Gastroesophageal sphincter (tissue), 4 donors: ENCODE data around the gene CAPZB. TPM values are rescaled to one million over a fixed set of nuclear protein-coding genes. Genes with fewer than 3 reads are reported as not detected.
A peak's percentile ranks its signal among the peaks of the same experiment; 100 is the strongest.

Experiments
- ATAC-seq: fragments of 150-250 bp; one replicate; pipeline ENCODE4 v1.9.1; 2016; ENCODE audit warnings: mild to moderate bottlenecking, moderate library complexity
- H3K27ac ChIP-seq, 4 donors: fragments of 200-600 bp; sonication (generic) in 3 of 4; 1 replicate in 3 of 4; 2 replicates in 1 of 4; pipeline ENCODE4 v1.5.1; 2016 to 2019
- H3K27me3 ChIP-seq: fragments of 200-600 bp; sonication (generic); one replicate; pipeline ENCODE4 v1.5.1; 2019
- H3K36me3 ChIP-seq, 2 donors: fragments of 200-600 bp; sonication (generic); one replicate each; pipeline ENCODE4 v1.5.1; 2019; ENCODE audit warnings: control low read depth in 1 of 2
- H3K4me1 ChIP-seq, 3 donors: fragments of 200-600 bp; sonication (generic); 1 replicate in 2 of 3; 2 replicates in 1 of 3; pipeline ENCODE4 v1.5.1; 2016 to 2019; ENCODE audit warnings: control low read depth in 2 of 3
- H3K4me3 ChIP-seq, 2 donors: fragments of 200-600 bp; sonication (generic); one replicate each; pipeline ENCODE4 v1.5.1; 2019; ENCODE audit warnings: mild to moderate bottlenecking in 1 of 2, moderate library complexity in 1 of 2
- H3K9me3 ChIP-seq, 3 donors: fragments of 200-600 bp; sonication (generic); one replicate each; pipeline ENCODE4 v1.5.1; 2017 to 2019; ENCODE audit warnings: control low read depth in 2 of 3
- EP300 ChIP-seq: sonication (generic); formaldehyde crosslinking; IDR thresholded peaks from one replicate; pipeline ENCODE4 v1.6.1; 2017; ENCODE audit warnings: antibody characterized with exemption, mild to moderate bottlenecking
- POLR2A ChIP-seq, 2 donors: fragments of 450-650 bp; IDR thresholded peaks; one replicate each; pipeline ENCODE4 v1.6.1; 2017; ENCODE audit warnings: antibody characterized with exemption in 2 of 2, mild to moderate bottlenecking in 2 of 2, moderate library complexity in 1 of 2
- POLR2AphosphoS5 ChIP-seq: sonication (generic); formaldehyde crosslinking; IDR thresholded peaks from one replicate; pipeline ENCODE4 v1.6.1; 2017; ENCODE audit warnings: antibody characterized with exemption
- WGBS, 2 donors: methylation state at CpG; one replicate each; pipeline ENCODE4 v1.1.5; 2018; ENCODE audit warnings: low coverage in 1 of 2; 5-methylcytosine and 5-hydroxymethylcytosine counted together
- total RNA-seq, 4 donors: library from RNA; depleted of rRNA; stranded (reverse); fragments of >200 nt; gene quantifications; one replicate each; pipeline ENCODE4 v1.1.0, GENCODE V29; 2016
- TF ChIP-seq, protein P1 (sequence below), 4 experiments: fragments of 200-600 bp in 2 of 4; fragments of 450-650 bp in 2 of 4; sonication (generic) in 1 of 4; IDR thresholded peaks; one replicate each; pipeline ENCODE4 v1.5.1; 2017 to 2019; ENCODE audit warnings: antibody characterized with exemption in 4 of 4, mild to moderate bottlenecking in 2 of 4, moderate library complexity in 2 of 4

The CAPZB gene
- total RNA-seq, 4 donors from 2014 or later = 160 to 288 (median 184) TPM

DNA sequence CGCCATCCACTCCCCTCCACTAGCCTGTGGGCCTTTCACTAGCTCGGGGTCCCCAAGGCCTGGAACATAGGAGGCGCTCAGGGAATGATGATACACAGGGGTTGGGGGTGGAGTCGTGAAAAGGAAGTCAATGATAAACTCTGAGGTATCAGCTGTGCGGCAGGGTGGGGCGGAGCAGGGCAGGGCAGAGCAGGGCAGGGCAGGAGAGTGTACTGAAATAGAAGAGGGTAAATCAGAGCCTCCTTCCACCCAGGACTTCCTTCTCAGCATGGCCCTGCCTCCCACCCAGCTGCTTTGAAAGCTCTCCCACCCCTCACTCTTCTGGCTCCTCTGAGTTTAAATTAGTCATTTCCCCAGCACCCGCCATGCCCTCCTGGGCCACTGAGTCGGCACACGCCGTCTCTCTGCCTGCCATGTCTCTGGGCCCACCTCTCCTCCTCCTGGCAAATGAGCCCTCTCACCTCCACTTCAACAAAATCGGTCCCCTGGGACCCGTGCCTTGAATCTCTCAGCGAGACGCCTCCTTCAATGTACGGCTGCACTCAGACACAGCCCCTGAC lies 16.9 kb downstream of the CAPZB start:
- H3K27ac ChIP-seq = peak overlapping the region; percentile 29 to 77 (median 70)
- no peak for ATAC-seq
- TF ChIP-seq POLR2A (IDR thresholded peaks at IDR 0.05) (no peak), EP300 (no peak), POLR2AphosphoS5 (no peak)
- TF ChIP-seq, protein P1, sequence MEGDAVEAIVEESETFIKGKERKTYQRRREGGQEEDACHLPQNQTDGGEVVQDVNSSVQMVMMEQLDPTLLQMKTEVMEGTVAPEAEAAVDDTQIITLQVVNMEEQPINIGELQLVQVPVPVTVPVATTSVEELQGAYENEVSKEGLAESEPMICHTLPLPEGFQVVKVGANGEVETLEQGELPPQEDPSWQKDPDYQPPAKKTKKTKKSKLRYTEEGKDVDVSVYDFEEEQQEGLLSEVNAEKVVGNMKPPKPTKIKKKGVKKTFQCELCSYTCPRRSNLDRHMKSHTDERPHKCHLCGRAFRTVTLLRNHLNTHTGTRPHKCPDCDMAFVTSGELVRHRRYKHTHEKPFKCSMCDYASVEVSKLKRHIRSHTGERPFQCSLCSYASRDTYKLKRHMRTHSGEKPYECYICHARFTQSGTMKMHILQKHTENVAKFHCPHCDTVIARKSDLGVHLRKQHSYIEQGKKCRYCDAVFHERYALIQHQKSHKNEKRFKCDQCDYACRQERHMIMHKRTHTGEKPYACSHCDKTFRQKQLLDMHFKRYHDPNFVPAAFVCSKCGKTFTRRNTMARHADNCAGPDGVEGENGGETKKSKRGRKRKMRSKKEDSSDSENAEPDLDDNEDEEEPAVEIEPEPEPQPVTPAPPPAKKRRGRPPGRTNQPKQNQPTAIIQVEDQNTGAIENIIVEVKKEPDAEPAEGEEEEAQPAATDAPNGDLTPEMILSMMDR (IDR thresholded peaks at IDR 0.05) = no peak
- H3K4me1 ChIP-seq = peaks cover 15 to 94% (median 64%) of the 10 kb centered on the region in 3 donors
- 58 to 76% methylated on average over 3 to 11 of the region's 15 CpGs for WGBS, 2 donors
- H3K4me3 ChIP-seq = no peak overlapping the region
- peaks cover 0 to 12% of the 10 kb centered on the region in 2 donors for H3K36me3 ChIP-seq
- no peaks in the 10 kb centered on the region for H3K27me3 ChIP-seq
- no peaks in the 10 kb centered on the region for H3K9me3 ChIP-seq

DNA sequence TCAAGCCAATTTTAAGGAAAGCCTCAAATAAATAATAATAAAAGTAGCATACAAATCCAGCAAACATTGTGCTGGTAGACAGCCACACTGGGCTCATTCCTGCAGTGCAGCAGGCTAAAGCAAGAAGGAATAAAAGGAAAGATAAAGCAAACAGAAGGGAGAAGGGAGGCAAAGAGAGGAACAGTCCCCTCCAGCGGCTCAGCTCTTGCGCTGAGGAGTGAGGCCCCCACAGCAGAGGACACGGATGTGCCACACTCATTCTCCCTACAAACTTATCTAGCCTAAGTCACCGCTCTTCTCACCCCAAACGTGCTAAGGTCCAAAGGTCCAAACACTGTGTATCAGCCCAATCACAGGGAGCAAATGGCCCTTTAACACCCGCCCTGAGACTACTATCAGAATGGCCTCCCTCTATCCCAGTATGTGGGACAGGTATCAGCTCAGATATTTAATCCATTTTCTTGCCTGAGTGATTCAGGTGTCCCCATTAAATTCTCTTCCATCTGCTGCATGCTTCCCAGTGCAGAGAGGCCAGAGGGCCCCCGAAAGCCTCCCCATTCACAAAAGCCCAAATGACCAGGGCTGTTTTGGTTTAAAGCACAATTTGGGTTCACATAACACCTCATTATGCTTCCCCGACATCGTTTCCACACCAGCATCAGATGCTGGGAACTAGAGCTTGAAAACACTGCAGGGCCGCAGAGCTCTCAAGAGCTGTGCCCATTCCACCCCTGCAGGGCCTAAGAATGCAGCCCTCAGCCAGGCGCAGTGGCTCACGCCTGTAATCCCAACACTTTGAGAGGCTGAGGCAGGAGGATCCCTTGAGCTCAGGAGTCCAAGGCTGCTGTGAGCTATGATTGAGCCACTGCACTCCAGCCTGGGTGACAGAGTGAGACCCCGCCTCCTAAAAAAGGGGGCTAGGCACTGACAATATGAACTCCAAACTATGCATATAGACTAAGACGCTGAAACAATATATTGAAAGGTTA lies 17.8 kb downstream of the CAPZB start:
- H3K4me1 ChIP-seq = peaks cover 15 to 96% (median 74%) of the 10 kb centered on the region in 3 donors
- 44 to 74% methylated on average over 4 to 8 of the region's 14 CpGs for WGBS, 2 donors

DNA sequence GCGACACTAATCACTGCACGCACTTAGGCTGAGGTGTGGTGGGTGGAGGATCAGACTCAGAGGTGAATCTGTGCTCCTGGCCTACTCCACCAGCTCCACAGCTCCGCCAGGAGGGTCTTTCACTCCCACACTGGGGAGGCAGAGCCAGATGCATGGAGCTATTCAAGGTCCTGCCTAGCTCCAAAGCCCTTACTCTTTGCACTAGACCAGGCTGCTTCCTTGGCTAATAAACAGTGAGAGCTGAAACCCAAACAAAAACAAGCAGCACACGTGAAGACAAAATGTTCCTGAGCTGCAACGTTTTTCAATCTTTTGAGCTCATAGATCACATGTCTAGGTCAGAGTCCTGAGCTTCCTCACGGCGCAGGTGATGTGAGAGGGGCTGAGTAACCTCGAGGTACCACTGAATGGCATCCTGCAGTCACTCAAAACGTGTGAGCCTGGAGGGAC lies 19.2 kb downstream of the CAPZB start:
- H3K36me3 ChIP-seq = no peaks in the 10 kb centered on the region
- peaks cover 12 to 95% (median 74%) of the 10 kb centered on the region in 3 donors for H3K4me1 ChIP-seq
- no peak overlapping the region for H3K4me3 ChIP-seq
- TF ChIP-seq EP300 = no peak
- TF ChIP-seq POLR2AphosphoS5 = no peak
- TF ChIP-seq, protein P1 (IDR thresholded peaks at IDR 0.05) = no peak
- TF ChIP-seq POLR2A (IDR thresholded peaks at IDR 0.05) = no peak
- no peaks in the 10 kb centered on the region for H3K27me3 ChIP-seq
- H3K9me3 ChIP-seq = no peaks in the 10 kb centered on the region
- H3K27ac ChIP-seq = peak overlapping the region in 3 of 4 donors; percentile 68 to 77 (median 76)
- WGBS, 2 donors = 11 to 51% methylated on average over 2 to 6 of the region's 9 CpGs
- ATAC-seq = peak; percentile 28

More for the DNA sequence above, 17.8 kb downstream of the CAPZB start:
- H3K4me3 ChIP-seq = no peak overlapping the region
- H3K9me3 ChIP-seq = no peaks in the 10 kb centered on the region
- no peak for TF ChIP-seq POLR2AphosphoS5
- TF ChIP-seq, protein P1 (IDR thresholded peaks at IDR 0.05) = no peak
- no peak for TF ChIP-seq EP300
- no peak for TF ChIP-seq POLR2A (IDR thresholded peaks at IDR 0.05)
- peak overlapping the region in 3 of 4 donors; percentile 68 to 77 (median 73) for H3K27ac ChIP-seq
- peaks cover 0 to 5% of the 10 kb centered on the region in 2 donors for H3K36me3 ChIP-seq
- no peak for ATAC-seq
- no peaks in the 10 kb centered on the region for H3K27me3 ChIP-seq

DNA sequence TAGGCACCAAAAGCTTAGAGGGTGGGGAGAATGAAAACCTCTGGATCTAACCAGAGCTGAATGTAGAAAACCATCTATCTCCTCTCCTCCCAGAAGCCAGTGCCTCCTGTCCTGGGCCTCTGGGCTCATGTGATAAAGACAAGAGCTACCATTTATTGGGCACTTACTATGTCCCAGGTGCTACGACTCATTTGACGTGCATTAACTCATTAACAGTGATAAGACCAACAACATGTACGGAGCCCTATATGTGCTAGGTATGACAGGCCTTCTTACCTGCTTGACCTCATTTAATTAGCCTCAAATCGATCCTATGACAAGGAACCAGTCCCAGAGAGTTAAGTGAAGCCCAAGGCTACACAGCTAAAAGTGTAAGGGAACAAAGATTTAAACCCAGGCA lies 19.7 kb downstream of the CAPZB start:
- H3K4me3 ChIP-seq = no peak overlapping the region
- no peak for ATAC-seq
- no peak for TF ChIP-seq POLR2AphosphoS5
- TF ChIP-seq, protein P1 (IDR thresholded peaks at IDR 0.05) = no peak
- H3K4me1 ChIP-seq = peaks cover 12 to 95% (median 76%) of the 10 kb centered on the region in 3 donors
- WGBS, 2 donors = 67 to 85% methylated on average over 3 to 4 of the region's 4 CpGs
- no peaks in the 10 kb centered on the region for H3K27me3 ChIP-seq
- peak overlapping the region in 3 of 4 donors; percentile 68 to 77 (median 76) for H3K27ac ChIP-seq
- H3K36me3 ChIP-seq = no peaks in the 10 kb centered on the region
- no peaks in the 10 kb centered on the region for H3K9me3 ChIP-seq
